ENCODE measurements around the gene SDR42E1. TPM values are rescaled to one million over a fixed set of nuclear protein-coding genes. Genes with fewer than 3 reads are reported as not detected.

The SDR42E1 gene
- total and polyA plus RNA-seq, 4 donors: 1.9 to 6.5 (median 3.3) TPM

- Histone ChIP-seq H3K9ac (ENCODE audit: low read depth in 1 of 2, low read length in 2 of 2) (no peak overlapping the region), H3K9me3 (ENCODE audit: control insufficient read depth in 4 of 4, low read length in 3 of 4) (peaks cover 0 to 6% (median 0%) of the 10 kb centered on the region in 4 donors), H3K4me3 (ENCODE audit: low read depth in 1 of 3, low read length in 3 of 3) (no peak overlapping the region), H3K27ac (ENCODE audit: low read depth in 1 of 2, low read length in 2 of 2) (no peak overlapping the region), H3K4me1 (ENCODE audit: control insufficient read depth in 4 of 4, insufficient read depth in 4 of 4, low read length in 3 of 4) (peaks cover 0 to 6% (median 3%) of the 10 kb centered on the region in 4 donors), H3K36me3 (ENCODE audit: control insufficient read depth in 4 of 4, insufficient read depth in 3 of 4, low read depth in 1 of 4, low read length in 3 of 4) (peaks cover 0 to 2% (median 0%) of the 10 kb centered on the region in 4 donors), H3K27me3 (ENCODE audit: control insufficient read depth in 4 of 4, insufficient read depth in 4 of 4, low read length in 3 of 4) (no peaks in the 10 kb centered on the region)
- TF ChIP-seq TAF1 (conservative IDR thresholded peaks at IDR 0.05) (no peak), ATF3 (IDR thresholded peaks at IDR 0.05) (no peak), FOXA2 (IDR thresholded peaks at IDR 0.05) (no peak), JUND (IDR thresholded peaks at IDR 0.05) (no peak), REST (IDR thresholded peaks at IDR 0.05) (no peak), CTCF (IDR thresholded peaks at IDR 0.05; ENCODE audit: low read depth, low read length, missing input control) (no peak), RXRA (IDR thresholded peaks at IDR 0.05) (no peak), MAX (IDR thresholded peaks at IDR 0.05) (no peak)
- DNase-seq (ENCODE audit: low spot score): no peak
- 92% methylated on average over 5 of the region's 5 CpGs for WGBS
These were observed 5.2 kb downstream of the SDR42E1 start for GRCh38 chr16:82006036-82006435.

GRCh38 chr16:82005027-82005830 is 6.0 kb downstream of the SDR42E1 start:
- no peaks in the 10 kb centered on the region for H3K27me3 ChIP-seq (ENCODE audit: control insufficient read depth in 4 of 4, insufficient read depth in 4 of 4, low read length in 3 of 4)
- no peak for TF ChIP-seq ZBTB33 (IDR thresholded peaks at IDR 0.05)
- no peak for TF ChIP-seq JUND (IDR thresholded peaks at IDR 0.05)
- TF ChIP-seq GABPA (IDR thresholded peaks at IDR 0.05 in 1 of 2, conservative IDR thresholded peaks at IDR 0.05 in 1 of 2): no peak
- no peak for TF ChIP-seq EGR1 (IDR thresholded peaks at IDR 0.05; ENCODE audit: low read depth in 2 of 2)
- no peak for TF ChIP-seq FOXA2 (IDR thresholded peaks at IDR 0.05)
- TF ChIP-seq RXRA (IDR thresholded peaks at IDR 0.05): no peak
- TF ChIP-seq MAX (IDR thresholded peaks at IDR 0.05): no peak
- no peak for TF ChIP-seq CTCF (IDR thresholded peaks at IDR 0.05; ENCODE audit: low read depth, low read length, missing input control)
- no peak for TF ChIP-seq RAD21 (IDR thresholded peaks at IDR 0.05)
- no peak for TF ChIP-seq HNF4A (conservative IDR thresholded peaks at IDR 0.05)
- no peak for TF ChIP-seq NR2F2 (IDR thresholded peaks at IDR 0.05)
- H3K9ac ChIP-seq (ENCODE audit: low read depth in 1 of 2, low read length in 2 of 2): no peak overlapping the region
- H3K4me3 ChIP-seq (ENCODE audit: low read depth in 1 of 3, low read length in 3 of 3): no peak overlapping the region
- H3K4me1 ChIP-seq (ENCODE audit: control insufficient read depth in 4 of 4, insufficient read depth in 4 of 4, low read length in 3 of 4): no peaks in the 10 kb centered on the region
- peaks cover 0 to 5% (median 0%) of the 10 kb centered on the region in 4 donors for H3K36me3 ChIP-seq (ENCODE audit: control insufficient read depth in 4 of 4, insufficient read depth in 3 of 4, low read depth in 1 of 4, low read length in 3 of 4)
- peaks cover 0 to 6% (median 0%) of the 10 kb centered on the region in 4 donors for H3K9me3 ChIP-seq (ENCODE audit: control insufficient read depth in 4 of 4, low read length in 3 of 4)
- WGBS: 81% methylated on average over 6 of the region's 6 CpGs
- H3K27ac ChIP-seq (ENCODE audit: low read depth in 1 of 2, low read length in 2 of 2): no peak overlapping the region
- DNase-seq (ENCODE audit: low spot score): no peak
